ENCODE data around the gene PGS1. TPM values are rescaled to one million over a fixed set of nuclear protein-coding genes. Genes with fewer than 3 reads are reported as not detected.

Gene PGS1
- total and polyA plus RNA-seq, 8 donors = 42.9 to 83.6 (median 58.7) TPM

GRCh38 chr17:78425429-78425828 lies 47.0 kb downstream of the PGS1 start:
- Histone ChIP-seq H3K4me1 (peaks cover 3 to 72% of the 10 kb centered on the region in 2 donors), H3K4me3 (no peak overlapping the region), H3K36me3 (peaks cover 0 to 100% of the 10 kb centered on the region in 2 donors), H3K9me3 (no peaks in the 10 kb centered on the region), H3K27ac (peak overlapping the region in 1 of 2 donors; percentile 33), H3K27me3 (no peaks in the 10 kb centered on the region)
- no peak for TF ChIP-seq CTCF (IDR thresholded peaks at IDR 0.05)
- DNase-seq (peak in 1 of 4 donors; percentile 70), ATAC-seq (peak; percentile 46)
- intact Hi-C loops (cut with DNase I) = loop anchor here in 1 of 2 donors (10.0 kb wide), 1 partner anchor 171 kb away; no protein-coding TSS in a partner anchor

- H3K9me3 ChIP-seq = no peaks in the 10 kb centered on the region
- DNase-seq (no peak), ATAC-seq (no peak)
- no peaks in the 10 kb centered on the region for H3K27me3 ChIP-seq
- H3K27ac ChIP-seq = no peak overlapping the region
- H3K4me3 ChIP-seq = no peak overlapping the region
- peaks cover under 1 to 63% of the 10 kb centered on the region in 2 donors for H3K4me1 ChIP-seq
- intact Hi-C loops (cut with DNase I) = loop anchor here in 1 of 2 donors (10.0 kb wide), 1 partner anchor 172 kb away; no protein-coding TSS in a partner anchor
- peaks cover 0 to 99% of the 10 kb centered on the region in 2 donors for H3K36me3 ChIP-seq
- TF ChIP-seq CTCF (IDR thresholded peaks at IDR 0.05) = no peak
Measured at GRCh38 chr17:78426293-78426879, 47.9 kb downstream of the PGS1 start.

GRCh38 chr17:78427140-78427539 lies 48.7 kb downstream of the PGS1 start:
- Histone ChIP-seq H3K4me3 (no peak overlapping the region), H3K36me3 (peaks cover 0 to 91% of the 10 kb centered on the region in 2 donors), H3K4me1 (peaks cover 0 to 55% of the 10 kb centered on the region in 2 donors), H3K9me3 (no peaks in the 10 kb centered on the region), H3K27ac (no peak overlapping the region), H3K27me3 (no peaks in the 10 kb centered on the region)
- intact Hi-C loops (cut with DNase I) = loop anchor here in 1 of 2 donors (10.0 kb wide), 1 partner anchor 172 kb away; no protein-coding TSS in a partner anchor
- TF ChIP-seq CTCF (IDR thresholded peaks at IDR 0.05) = no peak
- no peak for DNase-seq
- no peak for ATAC-seq

GRCh38 chr17:78428025-78428575 lies 49.7 kb downstream of the PGS1 start:
- H3K4me1 ChIP-seq = peaks cover 0 to 45% of the 10 kb centered on the region in 2 donors
- ATAC-seq (no peak), DNase-seq (peak in 1 of 4 donors; percentile 66)
- no peak overlapping the region for H3K27ac ChIP-seq
- peaks cover 0 to 82% of the 10 kb centered on the region in 2 donors for H3K36me3 ChIP-seq
- intact Hi-C loops (cut with DNase I) = loop anchor here in 1 of 2 donors (10.0 kb wide), 1 partner anchor 173 kb away; no protein-coding TSS in a partner anchor
- no peak for TF ChIP-seq CTCF (IDR thresholded peaks at IDR 0.05)
- H3K4me3 ChIP-seq = no peak overlapping the region
- H3K9me3 ChIP-seq = no peaks in the 10 kb centered on the region
- H3K27me3 ChIP-seq = no peaks in the 10 kb centered on the region

Measured in left lung (tissue), 10 donors.